ENCODE results near the gene BPIFA2.
A peak's percentile ranks its signal among the peaks of the same experiment; 100 is the strongest.
"Not testable (repeated sequence)": the region's sequence is repeated elsewhere in the genome, so short reads cannot be mapped to it uniquely, and the experiment has no call there.

Gene BPIFA2

GRCh38 chr20:33162313-33162712, 5.6 kb upstream of the BPIFA2 start:
- no peak for DNase-seq

DNA sequence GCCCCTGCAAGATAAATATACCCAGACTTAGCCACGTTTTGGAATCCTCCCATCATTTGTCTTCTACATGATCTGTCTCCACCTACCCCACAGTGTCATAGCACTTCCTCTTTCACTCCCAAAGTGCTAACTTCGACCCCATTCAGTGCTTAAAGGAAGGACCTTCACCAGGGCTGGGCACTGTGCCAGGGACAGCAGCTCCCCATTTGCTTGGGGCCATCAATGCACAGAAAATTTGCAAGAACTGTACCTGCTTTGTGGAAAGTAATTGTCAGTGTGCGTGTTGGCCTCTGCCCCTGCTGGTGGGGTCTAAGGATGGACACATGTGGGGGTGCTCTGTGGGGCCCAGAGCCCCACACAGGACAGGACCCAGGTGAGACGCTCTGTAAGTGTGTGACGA, 5.2 kb upstream of the BPIFA2 start:
- no peak for DNase-seq

- no peak for DNase-seq
Measured at GRCh38 chr20:33163856-33164762, 3.9 kb upstream of the BPIFA2 start.

- DNase-seq = no peak
Measured at GRCh38 chr20:33164763-33165095, 3.2 kb upstream of the BPIFA2 start.

DNA sequence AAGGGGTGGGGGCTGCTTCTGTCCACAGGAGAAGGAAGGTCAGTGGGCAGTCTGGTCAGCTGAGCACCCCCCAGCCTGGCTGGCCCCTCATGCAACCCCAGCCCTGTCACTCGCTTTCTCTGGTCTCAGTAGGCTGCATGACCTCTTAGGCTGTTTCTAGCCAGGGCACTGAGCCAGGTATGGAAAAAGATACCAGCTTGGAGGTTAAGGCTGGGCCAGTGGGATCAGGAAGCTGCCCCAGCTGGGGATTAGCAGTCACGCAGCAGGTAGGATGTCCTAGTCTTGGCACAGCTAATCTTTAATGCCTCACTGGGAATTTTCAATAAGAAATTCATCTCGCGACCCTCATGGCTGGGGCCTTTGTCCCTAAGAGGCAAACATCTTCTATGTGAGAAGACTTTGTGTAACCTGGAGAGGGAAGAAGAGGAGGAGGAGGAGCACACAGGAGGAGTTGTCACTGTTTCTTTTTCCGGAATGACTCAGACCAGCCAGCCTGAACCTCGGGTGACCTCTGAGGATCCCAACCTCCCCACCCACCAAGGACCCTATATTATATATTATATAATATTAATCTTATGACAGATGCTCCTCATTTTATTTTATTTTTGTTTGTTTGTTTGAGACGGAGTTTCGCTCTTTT, 2.4 kb upstream of the BPIFA2 start:
- no peak for DNase-seq

GRCh38 chr20:33166533-33167113, 1.3 kb upstream of the BPIFA2 start:
- no peak for DNase-seq

DNA sequence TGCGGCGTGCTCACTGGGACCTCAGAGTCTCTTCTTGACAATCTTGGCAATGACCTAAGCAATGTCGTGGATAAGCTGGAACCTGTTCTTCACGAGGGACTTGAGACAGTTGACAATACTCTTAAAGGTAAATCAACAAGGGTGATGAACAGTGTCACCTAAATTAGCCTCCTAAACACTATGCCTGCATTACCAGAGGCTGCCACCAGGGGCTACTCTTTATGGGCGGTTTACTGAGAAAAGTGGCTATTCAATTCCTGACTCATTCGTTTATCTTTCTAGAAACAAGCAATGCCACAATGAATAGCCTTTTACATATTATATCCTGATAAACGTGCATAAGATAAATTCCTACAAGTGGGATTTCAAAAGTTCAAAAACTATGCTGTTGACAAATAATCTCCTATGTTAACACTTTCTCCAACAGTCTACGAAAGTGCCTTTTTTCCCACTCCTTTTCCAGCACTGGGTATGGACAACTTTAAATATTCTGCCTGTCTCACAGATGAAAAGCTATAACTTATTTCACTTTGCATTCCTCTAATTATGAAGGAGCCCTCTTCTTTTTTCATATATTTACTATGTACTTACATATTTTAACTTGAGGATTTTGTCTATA, 1.3 kb downstream of the BPIFA2 start:
- no peak for DNase-seq

DNA sequence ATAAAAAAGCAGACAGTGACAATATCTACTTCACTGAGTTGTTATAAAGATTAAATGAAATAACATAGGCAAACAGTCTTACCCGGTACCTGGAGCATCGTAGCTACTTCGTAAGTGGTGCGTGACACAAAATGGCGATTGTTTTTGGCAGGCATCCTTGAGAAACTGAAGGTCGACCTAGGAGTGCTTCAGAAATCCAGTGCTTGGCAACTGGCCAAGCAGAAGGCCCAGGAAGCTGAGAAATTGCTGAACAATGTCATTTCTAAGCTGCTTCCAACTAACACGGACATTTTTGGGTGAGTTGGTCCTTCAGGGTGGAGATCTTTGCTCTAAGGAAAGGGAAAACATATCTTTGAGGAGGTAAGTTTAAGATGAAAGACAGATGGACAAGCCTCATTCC, 4.8 kb downstream of the BPIFA2 start:
- no peak for DNase-seq

- no peak for DNase-seq
Measured at GRCh38 chr20:33175123-33175522, 7.2 kb downstream of the BPIFA2 start.

DNA sequence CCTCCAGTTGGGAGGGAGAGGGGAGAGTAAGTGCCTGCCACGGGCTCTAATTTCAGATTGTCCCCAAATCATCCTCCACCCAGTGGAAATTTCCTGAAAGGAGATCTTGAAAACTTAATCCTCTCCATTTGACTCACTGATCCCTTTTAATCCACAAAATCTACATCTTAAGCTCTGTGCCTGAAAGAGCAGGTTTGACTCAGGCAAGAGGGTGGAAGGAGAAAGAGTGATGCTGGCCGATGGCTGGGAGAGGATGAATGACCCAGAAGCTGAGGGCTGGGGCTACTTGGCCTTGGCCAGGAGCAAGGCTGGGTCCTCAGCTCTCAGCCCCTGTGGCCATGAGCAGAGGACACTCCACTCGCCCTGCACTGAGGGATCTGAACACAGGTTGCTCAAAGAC, 8.1 kb downstream of the BPIFA2 start:
- no peak for DNase-seq

DNA sequence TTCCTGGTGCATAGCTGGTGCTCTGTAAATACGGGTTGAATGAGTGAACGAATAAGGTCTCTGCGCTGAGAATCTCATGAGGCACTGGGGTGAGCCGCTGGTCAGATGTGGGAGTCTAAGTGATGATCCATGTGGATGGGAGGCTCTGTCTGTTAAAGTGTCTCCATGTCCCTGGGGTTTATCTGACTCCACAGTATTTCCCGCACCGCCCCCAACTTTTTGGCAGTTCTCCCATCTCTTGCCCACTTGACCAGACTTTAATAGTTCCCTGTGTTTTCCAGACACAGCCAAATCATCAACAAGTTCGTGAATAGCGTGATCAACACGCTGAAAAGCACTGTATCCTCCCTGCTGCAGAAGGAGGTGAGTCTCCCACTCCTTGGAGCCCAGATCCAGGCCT, 9.9 kb downstream of the BPIFA2 start:
- peak; percentile 39 for DNase-seq

- DNase-seq = peak; percentile 12
Measured at GRCh38 chr20:33178726-33179125, 10.8 kb downstream of the BPIFA2 start.

DNA sequence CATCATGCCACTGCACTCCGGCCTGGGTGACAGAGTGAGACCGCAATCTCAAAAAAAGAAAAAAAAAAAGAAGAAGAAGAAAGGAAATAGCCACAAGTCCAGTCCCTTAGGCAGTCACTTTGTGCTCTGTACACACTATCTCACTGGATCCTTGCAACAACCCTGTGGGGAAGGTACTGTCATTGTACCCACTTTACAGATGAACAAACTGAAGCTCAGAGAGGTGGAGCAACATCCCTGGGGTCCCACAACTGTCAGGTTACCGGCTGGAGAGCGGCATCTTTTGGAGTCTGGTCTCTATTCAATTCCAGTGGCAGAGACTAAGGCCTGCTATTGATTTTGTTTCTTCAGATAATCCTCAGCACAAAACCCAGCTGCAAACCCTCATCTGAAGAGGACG, 12.2 kb downstream of the BPIFA2 start:
- DNase-seq = no peak

DNA sequence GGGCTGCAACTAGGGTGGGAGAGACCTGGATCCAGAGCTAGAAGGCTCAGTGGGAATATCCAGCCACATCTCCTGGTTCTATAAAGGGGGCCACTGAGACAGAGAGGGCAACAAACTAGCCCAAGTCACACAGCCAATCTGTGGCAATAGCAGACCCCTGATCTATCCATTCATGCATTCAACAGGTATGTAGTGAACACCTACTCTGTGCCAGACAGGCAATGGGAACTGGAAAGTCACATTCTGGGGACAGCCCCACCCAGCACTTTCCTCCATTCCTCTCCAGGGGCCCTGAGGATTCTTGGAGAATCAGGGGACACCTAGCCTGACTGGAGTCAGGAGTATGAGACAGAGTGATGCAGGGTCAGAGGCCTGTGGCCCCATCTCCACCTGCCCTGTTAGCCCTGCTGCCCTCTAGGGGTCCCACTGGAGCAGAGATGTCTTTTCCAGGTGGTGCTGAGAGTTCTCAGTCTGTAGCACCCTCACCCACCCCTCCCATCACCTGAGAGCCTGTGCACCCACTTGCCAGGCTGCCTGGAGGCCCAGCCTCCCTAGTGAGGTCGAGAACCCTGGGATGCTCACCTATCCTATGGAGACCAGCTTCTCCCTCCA, 13.6 kb downstream of the BPIFA2 start:
- DNase-seq = no peak

- no peak for DNase-seq
Measured at GRCh38 chr20:33183312-33183711, 15.4 kb downstream of the BPIFA2 start.

DNA sequence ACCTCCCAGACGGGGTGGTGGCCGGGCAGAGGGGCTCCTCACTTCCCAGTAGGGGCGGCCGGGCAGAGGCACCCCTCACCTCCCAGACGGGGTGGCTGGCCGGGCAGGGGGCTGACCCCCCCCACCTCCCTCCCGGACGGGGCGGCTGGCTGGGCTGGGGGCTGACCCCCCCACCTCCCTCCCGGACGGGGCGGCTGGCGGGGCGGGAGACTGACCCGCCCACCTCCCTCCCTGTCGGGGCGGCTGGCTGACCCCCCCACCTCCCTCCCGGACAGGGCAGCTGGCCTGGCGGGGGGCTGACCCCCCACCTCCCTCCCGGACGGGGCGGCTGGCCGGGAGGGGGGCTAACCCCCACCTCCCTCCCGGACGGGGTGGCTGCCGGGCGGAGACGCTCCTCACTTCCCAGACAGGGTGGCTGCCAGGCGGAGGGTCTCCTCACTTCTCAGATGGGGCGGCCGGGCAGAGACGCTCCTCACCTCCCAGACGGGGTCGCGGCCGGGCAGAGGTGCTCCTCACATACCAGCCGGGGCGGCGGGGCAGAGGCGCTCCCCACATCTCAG, 17.2 kb downstream of the BPIFA2 start:
- DNase-seq = not testable (repeated sequence)

- no peak for DNase-seq
Measured at GRCh38 chr20:33187491-33187890, 19.5 kb downstream of the BPIFA2 start.

DNA sequence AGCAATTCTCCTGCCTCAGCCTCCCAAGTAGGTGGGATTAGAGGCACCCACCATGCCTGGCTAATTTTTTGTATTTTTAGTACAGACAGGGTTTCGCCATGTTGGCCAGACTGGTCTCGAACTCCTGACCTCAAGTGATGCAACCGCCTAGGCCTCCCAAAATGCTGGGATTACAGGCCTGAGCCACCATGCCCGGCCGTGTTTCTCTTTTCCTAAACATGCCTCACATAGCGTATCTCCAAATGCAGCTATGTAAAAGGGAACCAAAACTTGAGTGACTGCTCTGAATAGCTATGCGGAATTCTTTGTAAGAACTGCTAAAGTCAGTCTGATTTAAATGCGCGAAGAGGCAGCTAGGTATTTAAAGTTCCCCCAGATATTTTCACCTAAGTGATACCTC, 20.5 kb downstream of the BPIFA2 start:
- no peak for DNase-seq

- no peak for DNase-seq
Measured at GRCh38 chr20:33191484-33191883, 23.5 kb downstream of the BPIFA2 start.

DNA sequence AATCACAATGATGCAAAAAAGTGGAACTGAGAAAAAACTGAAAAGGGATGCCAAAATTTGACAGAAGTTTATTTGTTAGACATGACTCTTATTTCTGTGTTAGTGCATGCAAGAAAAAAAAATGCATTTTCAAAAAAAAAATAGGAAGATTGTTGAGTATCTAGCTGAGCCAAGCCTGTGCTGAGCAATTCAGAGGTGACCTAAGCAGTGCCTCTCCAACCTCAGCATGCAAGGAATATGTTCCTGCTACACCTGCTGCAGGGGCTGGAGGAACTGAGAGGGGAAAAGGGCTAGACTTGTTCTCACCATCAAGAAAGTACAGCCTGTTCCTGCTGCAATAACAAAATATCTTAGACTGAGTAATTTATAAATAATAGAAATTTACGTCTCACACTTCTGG, 24.0 kb downstream of the BPIFA2 start:
- DNase-seq = no peak

DNA sequence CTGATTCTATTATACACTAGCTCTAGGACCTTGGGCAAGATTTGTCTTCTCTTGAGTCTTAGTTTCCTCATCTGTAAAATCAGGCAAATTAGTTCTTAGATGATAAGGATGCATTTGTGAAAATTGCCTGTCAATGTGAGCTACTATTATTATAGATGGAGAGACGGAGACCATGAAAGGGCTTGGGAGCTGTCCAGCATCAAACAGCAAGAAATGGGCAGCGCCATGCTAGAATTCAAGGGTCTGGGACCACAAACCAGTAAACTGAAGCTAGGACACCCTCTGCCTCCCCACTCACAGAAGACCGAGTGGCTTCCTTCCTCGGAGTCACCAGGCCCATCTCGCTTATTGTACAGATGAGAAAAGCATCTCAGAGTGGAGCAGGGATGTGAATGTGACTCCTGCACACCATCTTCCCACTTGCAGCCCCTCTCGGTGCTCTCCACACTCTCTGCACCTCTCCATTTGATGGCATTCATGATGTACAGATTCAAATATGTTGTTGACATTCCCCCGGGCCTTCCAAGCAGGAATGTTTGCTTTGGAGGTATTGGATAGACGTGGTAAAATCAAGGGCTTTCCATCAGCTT, 25.0 kb downstream of the BPIFA2 start:
- no peak for DNase-seq

DNA sequence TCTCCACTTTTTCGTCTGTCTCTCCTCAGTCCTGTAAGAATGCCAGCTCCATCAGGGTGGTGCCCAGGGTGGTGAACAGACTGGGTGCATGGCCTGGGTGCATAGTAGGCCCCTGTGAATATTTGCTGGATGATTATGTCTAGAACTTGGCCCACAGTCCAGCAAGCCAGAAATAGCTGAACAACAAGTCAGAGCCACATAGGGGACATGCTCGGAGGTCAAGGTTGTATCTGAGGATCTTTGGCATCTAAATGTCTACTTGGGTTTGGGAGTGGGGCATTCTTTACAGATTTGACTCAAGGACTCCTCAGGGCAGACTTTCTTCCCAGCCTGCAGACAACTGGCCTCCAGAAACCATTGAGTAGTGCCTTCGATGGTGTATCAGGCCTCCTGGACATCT, 31.1 kb downstream of the BPIFA2 start:
- DNase-seq = no peak

DNA sequence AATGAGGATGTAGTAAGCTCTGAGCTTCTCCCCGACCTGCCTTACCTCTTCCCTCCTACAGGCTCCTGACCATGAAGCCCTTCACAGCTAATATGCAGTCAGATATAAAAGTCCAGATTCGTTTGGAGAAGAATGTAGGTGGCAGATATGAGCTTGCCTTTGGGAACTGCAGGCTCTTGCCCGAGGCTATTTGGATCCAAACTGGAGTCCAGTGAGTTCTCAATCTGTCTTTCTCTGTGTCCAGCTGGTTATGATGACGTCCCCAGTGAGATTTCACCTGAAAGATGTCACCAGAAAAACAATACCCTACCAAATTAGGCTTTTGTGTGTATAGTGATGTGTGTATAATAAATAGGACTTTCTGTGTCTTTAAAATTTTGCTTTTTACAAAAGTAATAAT, 34.5 kb downstream of the BPIFA2 start:
- no peak for DNase-seq
